ENCODE measurements around the gene TTN.

TTN gene

DNA sequence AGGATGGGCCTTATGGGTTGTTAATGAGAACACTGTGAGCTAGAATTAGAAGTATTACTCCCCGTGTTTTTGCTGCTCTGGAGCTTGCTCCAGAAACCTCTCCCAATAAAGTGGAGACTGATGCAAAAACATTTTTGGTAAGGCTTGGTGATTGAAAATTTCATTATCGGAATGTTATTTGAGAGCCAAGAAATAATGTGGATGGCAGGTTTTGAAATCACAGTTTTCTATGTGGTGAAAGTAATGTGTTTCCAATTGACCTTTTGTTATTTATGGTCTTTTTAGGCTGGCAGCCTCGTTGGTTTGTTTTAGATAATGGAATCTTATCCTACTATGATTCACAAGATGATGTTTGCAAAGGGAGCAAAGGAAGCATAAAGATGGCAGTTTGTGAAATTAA is 321.9 kb downstream of the TTN start:
- peaks cover 2% of the 10 kb centered on the region for H3K36me3 ChIP-seq (ENCODE audit: control insufficient read depth, insufficient read depth, low read length)

DNA sequence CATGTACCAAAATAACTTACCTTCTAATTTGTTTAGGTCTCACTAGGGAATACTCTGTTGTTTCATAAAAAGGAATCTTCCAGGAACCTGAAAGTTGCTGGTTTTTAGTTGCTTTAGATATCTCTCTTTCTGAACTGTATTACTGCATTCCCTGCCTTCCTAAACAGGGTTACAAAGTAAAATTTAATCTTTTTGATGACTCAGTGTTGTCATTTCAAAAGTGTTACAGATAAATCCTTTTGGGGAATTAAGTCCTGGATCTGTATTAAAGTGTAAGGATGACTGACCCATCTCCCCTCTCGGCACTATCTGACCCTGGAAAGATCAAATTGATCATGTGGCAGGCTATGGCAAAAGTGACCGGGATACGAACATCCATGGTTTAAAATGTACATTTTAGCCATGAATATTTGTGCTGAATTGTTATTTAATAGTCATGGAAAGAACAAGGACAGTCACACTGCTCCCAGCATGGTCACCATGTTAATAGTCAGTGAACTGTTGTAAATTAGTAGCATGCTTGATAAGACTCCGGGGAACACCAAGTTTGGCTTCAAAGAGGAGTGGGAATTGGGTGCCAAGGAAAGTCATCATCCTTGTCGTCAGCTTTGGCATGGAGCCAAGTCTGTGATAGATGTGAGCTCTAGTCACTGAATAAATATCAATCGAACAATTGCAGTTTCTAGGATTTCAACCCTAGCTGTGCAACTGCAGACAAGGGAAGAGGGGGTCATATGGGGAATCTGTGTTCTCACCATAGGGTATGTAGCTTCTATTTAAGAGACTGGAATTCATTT is 322.8 kb downstream of the TTN start:
- Histone ChIP-seq H3K27me3 (replicated peaks; ENCODE audit: control insufficient read depth, insufficient read depth, low read length) (no peaks in the 10 kb centered on the region), H3K36me3 (ENCODE audit: control insufficient read depth, insufficient read depth, low read length) (peaks cover 2% of the 10 kb centered on the region; the same call in 1 of the 2 replicates), H3K4me3 (replicated peaks; ENCODE audit: low read depth, low read length) (no peak overlapping the region)
- DNase-seq (ENCODE audit: extremely low read depth, insufficient read length): no peak
- TF ChIP-seq, protein P1, sequence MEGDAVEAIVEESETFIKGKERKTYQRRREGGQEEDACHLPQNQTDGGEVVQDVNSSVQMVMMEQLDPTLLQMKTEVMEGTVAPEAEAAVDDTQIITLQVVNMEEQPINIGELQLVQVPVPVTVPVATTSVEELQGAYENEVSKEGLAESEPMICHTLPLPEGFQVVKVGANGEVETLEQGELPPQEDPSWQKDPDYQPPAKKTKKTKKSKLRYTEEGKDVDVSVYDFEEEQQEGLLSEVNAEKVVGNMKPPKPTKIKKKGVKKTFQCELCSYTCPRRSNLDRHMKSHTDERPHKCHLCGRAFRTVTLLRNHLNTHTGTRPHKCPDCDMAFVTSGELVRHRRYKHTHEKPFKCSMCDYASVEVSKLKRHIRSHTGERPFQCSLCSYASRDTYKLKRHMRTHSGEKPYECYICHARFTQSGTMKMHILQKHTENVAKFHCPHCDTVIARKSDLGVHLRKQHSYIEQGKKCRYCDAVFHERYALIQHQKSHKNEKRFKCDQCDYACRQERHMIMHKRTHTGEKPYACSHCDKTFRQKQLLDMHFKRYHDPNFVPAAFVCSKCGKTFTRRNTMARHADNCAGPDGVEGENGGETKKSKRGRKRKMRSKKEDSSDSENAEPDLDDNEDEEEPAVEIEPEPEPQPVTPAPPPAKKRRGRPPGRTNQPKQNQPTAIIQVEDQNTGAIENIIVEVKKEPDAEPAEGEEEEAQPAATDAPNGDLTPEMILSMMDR (IDR thresholded peaks at IDR 0.05; ENCODE audit: insufficient read depth, low read length, poor library complexity, severe bottlenecking): no peak

More for the DNA sequence above, 321.9 kb downstream of the TTN start:
- DNase-seq (ENCODE audit: extremely low read depth, insufficient read length): no peak
- TF ChIP-seq, protein P1 (IDR thresholded peaks at IDR 0.05; ENCODE audit: insufficient read depth, low read length, poor library complexity, severe bottlenecking): no peak
- H3K4me3 ChIP-seq (replicated peaks; ENCODE audit: low read depth, low read length): no peak overlapping the region
- no peaks in the 10 kb centered on the region for H3K27me3 ChIP-seq (replicated peaks; ENCODE audit: control insufficient read depth, insufficient read depth, low read length)

DNA sequence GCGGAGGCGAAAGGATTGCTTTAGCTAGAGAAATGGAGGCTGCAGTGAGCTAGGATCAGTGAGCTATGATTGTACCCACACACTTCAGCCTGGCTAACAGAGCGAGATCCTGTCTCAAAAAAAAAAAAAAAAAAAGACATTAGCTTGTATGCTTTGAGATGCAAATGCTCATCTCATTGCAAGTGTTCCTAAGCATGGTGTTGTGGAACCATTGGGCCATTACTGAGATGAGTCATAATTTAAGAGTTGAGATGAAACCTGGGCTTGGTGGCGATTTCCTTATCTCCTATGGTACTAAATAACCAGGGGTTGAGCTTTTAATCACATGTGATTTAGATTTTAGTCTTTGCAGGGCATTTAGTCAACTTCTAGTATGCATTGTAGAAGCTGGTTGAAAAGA is 324.8 kb downstream of the TTN start:
- Histone ChIP-seq H3K36me3 (ENCODE audit: control insufficient read depth, insufficient read depth, low read length) (peaks cover 2% of the 10 kb centered on the region; the same call in 1 of the 2 replicates), H3K27me3 (replicated peaks; ENCODE audit: control insufficient read depth, insufficient read depth, low read length) (no peaks in the 10 kb centered on the region), H3K4me3 (replicated peaks; ENCODE audit: low read depth, low read length) (peak overlapping the region; percentile 43)
- peak; percentile 45 for DNase-seq (ENCODE audit: extremely low read depth, insufficient read length)
- TF ChIP-seq, protein P1 (IDR thresholded peaks at IDR 0.05; ENCODE audit: insufficient read depth, low read length, poor library complexity, severe bottlenecking): no peak

DNA sequence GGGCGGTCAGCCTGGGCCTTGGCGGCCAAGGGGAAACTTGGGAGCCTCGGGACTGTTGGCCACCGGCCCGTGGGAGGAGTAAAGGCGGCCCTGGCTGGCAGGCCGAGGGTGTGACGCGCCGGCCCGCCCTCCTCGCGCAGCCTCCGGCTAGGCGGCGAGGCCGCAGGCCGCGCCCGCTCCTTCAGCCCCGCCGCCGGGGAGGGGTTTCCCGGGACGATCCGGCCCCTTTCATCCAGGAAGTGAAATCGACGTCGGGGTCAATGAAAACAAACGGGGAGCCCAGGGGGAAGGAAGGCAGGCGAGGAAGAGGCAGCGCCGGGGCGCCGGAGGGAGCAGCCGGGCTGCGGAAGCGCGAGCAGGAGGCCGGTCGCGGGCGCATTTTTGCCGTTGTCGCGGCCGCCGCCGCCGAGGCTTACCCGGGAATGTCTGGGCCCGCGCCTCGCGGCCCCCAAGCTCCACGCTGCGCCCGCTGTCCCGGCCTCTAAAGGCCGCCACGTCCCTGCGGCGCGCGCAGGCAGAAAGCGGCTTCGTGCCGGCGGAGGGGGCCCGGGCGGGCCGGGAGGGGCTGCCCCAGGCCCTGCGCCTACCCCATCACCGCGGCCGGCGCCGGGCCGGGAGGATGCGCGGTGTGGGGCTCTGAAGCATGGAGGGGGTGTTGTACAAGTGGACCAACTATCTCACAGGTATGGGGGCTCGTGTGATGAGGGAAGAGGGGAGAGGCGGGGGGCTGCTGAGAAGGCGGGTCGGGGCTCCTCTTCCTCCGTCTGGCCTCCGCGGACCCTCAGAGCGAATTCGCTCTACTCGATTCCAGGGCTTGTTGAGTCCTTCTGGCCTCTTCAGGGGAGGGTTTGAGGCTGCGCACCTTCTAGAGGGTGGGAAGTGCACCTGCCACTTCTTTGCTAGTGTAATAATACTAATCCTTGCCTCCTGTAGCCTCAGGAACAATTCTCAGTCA is 326.7 kb downstream of the TTN start, which contains the start of gene PLEKHA3:
Gene PLEKHA3 (plus strand): TSS at position 231 of the 955 bp plus-strand sequence. CDS start 413 bp downstream, at position 644.
- Histone ChIP-seq H3K27me3 (replicated peaks; ENCODE audit: control insufficient read depth, insufficient read depth, low read length) (no peaks in the 10 kb centered on the region), H3K4me3 (replicated peaks; ENCODE audit: low read depth, low read length) (peak within 1 kb of the TSS; percentile 92), H3K36me3 (ENCODE audit: control insufficient read depth, insufficient read depth, low read length) (no peaks in the 10 kb centered on the region)
- TF ChIP-seq, protein P1 (IDR thresholded peaks at IDR 0.05; ENCODE audit: insufficient read depth, low read length, poor library complexity, severe bottlenecking): no peak
- DNase-seq (ENCODE audit: extremely low read depth, insufficient read length): peak; percentile 91

DNA sequence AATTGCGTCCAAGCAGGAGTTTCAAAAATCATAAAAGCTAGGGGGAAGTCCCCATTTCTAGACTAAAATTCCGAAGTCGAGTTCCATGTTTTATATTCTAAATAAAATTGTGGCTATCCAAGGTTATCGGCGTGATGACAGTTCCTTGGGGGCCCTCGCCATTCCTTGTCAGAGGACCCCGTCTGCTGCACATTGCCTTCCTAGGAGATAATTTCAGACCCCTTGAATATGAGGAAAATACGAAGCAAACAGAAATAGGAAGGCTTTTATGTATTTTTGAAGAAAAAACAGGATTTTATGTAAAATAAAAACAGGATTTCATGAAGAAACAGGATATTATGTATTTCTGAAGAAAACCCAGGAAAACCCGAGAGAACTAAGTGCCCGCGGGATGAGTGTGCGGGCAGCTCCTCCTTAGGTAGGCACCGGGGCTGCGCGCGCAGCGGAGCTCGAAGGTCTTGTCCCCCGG is 327.4 kb downstream of the TTN start:
- Histone ChIP-seq H3K36me3 (ENCODE audit: control insufficient read depth, insufficient read depth, low read length) (no peaks in the 10 kb centered on the region), H3K27me3 (replicated peaks; ENCODE audit: control insufficient read depth, insufficient read depth, low read length) (no peaks in the 10 kb centered on the region), H3K4me3 (replicated peaks; ENCODE audit: low read depth, low read length) (peak overlapping the region; percentile 92)
- TF ChIP-seq, protein P1 (IDR thresholded peaks at IDR 0.05; ENCODE audit: insufficient read depth, low read length, poor library complexity, severe bottlenecking): no peak
- DNase-seq (ENCODE audit: extremely low read depth, insufficient read length): no peak
